GM12878 (cell line): ENCODE data around the gene PSME3IP1. TPM values are rescaled to one million over a fixed set of nuclear protein-coding genes. Genes with fewer than 3 reads are reported as not detected.
A peak's percentile ranks its signal among the peaks of the same experiment; 100 is the strongest.

Source experiments
- ATAC-seq: fragments of 200-7000 bp; cut with Tn5 transposase; 3 replicates; pipeline ENCODE4 v1.9.1; 2020; ENCODE audit warnings: mild to moderate bottlenecking, moderate library complexity
- BruUV-seq: library from RNA; stranded (reverse); fragments of 400-500 nt; replicated peaks from 2 replicates; lab custom pipeline; 2021; lab: Mats Ljungman, UMichigan
- CTCF ChIA-PET: fragments of 300-600 bp; sonication (Branson Sonifier 250); formaldehyde crosslinking; extraction: SDS; loops from one replicate; lab custom pipeline; 2021; ENCODE audit warnings: inconsistent platforms; lab: Yijun Ruan, JAX
- POLR2A ChIA-PET: fragments of 350-600 bp; formaldehyde crosslinking; extraction: SDS; loops from one replicate; lab custom pipeline; 2021; ENCODE audit warnings: inconsistent platforms; lab: Charles Lee
- RAD21 ChIA-PET: fragments of 300-600 bp; sonication (Branson Sonifier 250); formaldehyde crosslinking; loops from one replicate; lab custom pipeline; 2023; ENCODE audit warnings: antibody characterized with exemption; ENCODE audit not compliant: unreplicated experiment; lab: Charles Lee
- SMC1A ChIA-PET: fragments of 300-600 bp; sonication (Branson Sonifier 250); formaldehyde crosslinking; loops from one replicate; lab custom pipeline; 2023; ENCODE audit not compliant: unreplicated experiment, uncharacterized antibody; lab: Charles Lee
- DNase-seq: peaks from one replicate; pipeline ENCODE4 v3.0.0-alpha.2; 2011; ENCODE audit warnings: low read depth, low spot score
- FAIRE-seq: peaks from 3 replicates; lab custom pipeline; 2011; peaks lifted over from hg19 to GRCh38; lab: Jason Lieb, UNC
- H2AFZ ChIP-seq: 2 replicates; pipeline ENCODE4 v1.6.0; 2011; ENCODE audit warnings: low read depth, low read length, control low read depth; ENCODE audit not compliant: control insufficient read depth
- H3K27ac ChIP-seq: 2 replicates; pipeline ENCODE4 v1.5.1; 2011; ENCODE audit warnings: control low read depth; ENCODE audit not compliant: control insufficient read depth, insufficient read depth
- H3K27me3 ChIP-seq, 2 experiments: replicated peaks in 1 of 2; 2 replicates each; pipeline versions ENCODE4 v1.6.0 to v1.6.1; 2011; ENCODE audit warnings: low read length in 1 of 2; ENCODE audit not compliant: control insufficient read depth in 2 of 2, insufficient read depth in 2 of 2
- H3K36me3 ChIP-seq, 2 experiments: 2 replicates each; pipeline ENCODE4 v1.5.1; 2011; ENCODE audit warnings: low read length in 1 of 2; ENCODE audit not compliant: control insufficient read depth in 2 of 2, insufficient read depth in 2 of 2
- H3K4me1 ChIP-seq: 2 replicates; pipeline ENCODE4 v1.6.1; 2011; ENCODE audit warnings: mild to moderate bottlenecking, low read length, moderate library complexity, mixed read lengths; ENCODE audit not compliant: control insufficient read depth, insufficient read depth
- H3K4me2 ChIP-seq: 2 replicates; pipeline ENCODE4 v1.6.0; 2011; ENCODE audit warnings: control low read depth; ENCODE audit not compliant: control insufficient read depth, insufficient read depth
- H3K4me3 ChIP-seq: fragments of 200-600 bp; sonication (generic); 2 replicates; pipeline ENCODE4 v1.5.1; 2016
- H3K79me2 ChIP-seq: 2 replicates; pipeline ENCODE4 v1.6.0; 2011; ENCODE audit warnings: low read length; ENCODE audit not compliant: control insufficient read depth, insufficient read depth
- H3K9ac ChIP-seq: 2 replicates; pipeline ENCODE4 v1.8.0; 2011; ENCODE audit warnings: low read length, control low read depth, mixed read lengths; ENCODE audit not compliant: control insufficient read depth, insufficient read depth
- H3K9me3 ChIP-seq: replicated peaks from 3 replicates; pipeline ENCODE4 v1.5.1; 2011; ENCODE audit warnings: mild to moderate bottlenecking, low read length; ENCODE audit not compliant: control insufficient read depth, insufficient read depth
- H4K20me1 ChIP-seq: 2 replicates; pipeline ENCODE4 v1.6.0; 2011; ENCODE audit not compliant: control insufficient read depth, insufficient read depth
- RUNX3 ChIP-seq: IDR thresholded peaks from 2 replicates; pipeline ENCODE4 v1.6.1; 2012; ENCODE audit warnings: low read length, inconsistent platforms
- WGBS: methylation state at CpG from one replicate; pipeline ENCODE4 v1.1.6; 2016; ENCODE audit warnings: low lambda C conversion rate; ENCODE audit not compliant: insufficient replicate concordance, insufficient coverage; ENCODE audit errors: missing lambda C conversion rate; 5-methylcytosine and 5-hydroxymethylcytosine counted together
- in situ Hi-C: fragments of 300-500 bp; cut with MboI; formaldehyde crosslinking; loops from 9 replicates; pipeline ENCODE4 v1.14.3; 2018; ENCODE audit warnings: mixed read lengths
- intact Hi-C: fragments of 100-400 bp; cut with micrococcal nuclease; formaldehyde crosslinking; loops from one replicate; pipeline ENCODE4 v1.14.2; 2022; ENCODE audit not compliant: unreplicated experiment
- polyA plus RNA-seq, 11 experiments: library from polyadenylated mRNA; depleted of rRNA in 4 of 11; unstranded in 6 of 11; stranded (reverse) in 5 of 11; fragments of >200 nt; fragmentation: Nextera tagmentation in 4 of 11; fragmentation: Illumina TruSeq in 1 of 11; extraction: Ambion mirVana in 4 of 11; extraction: Trizol in 1 of 11; gene quantifications; 1 replicate in 1 of 11; 2 replicates in 10 of 11; pipeline versions ENCODE4 v1.2.1 to v1.2.3, GENCODE V29; 2011 to 2016; ENCODE audit warnings: inconsistent platforms in 2 of 11, missing spikeins in 2 of 11, low read depth in 1 of 11
- total RNA-seq, 4 experiments: library from RNA; depleted of rRNA in 3 of 4; stranded (reverse); fragments of >200 nt in 3 of 4; fragmentation: Illumina TruSeq in 1 of 4; extraction: Trizol in 1 of 4; gene quantifications; 2 replicates each; pipeline versions ENCODE4 v1.2.1 to v1.2.3, GENCODE V29; 2013 to 2021
- TF ChIP-seq, protein P1 (sequence below): fragments of 450-650 bp; IDR thresholded peaks from 2 replicates; pipeline ENCODE4 v1.6.1; 2018; ENCODE audit warnings: mild to moderate bottlenecking, low read depth, moderate library complexity; ENCODE audit not compliant: partially characterized antibody

PSME3IP1 gene
- total and polyA plus RNA-seq, 10 of the 15 experiments (the other 5 are each of a cell fraction or from before 2014, with no cell fraction given): 67.9 to 174 (median 111) TPM

DNA sequence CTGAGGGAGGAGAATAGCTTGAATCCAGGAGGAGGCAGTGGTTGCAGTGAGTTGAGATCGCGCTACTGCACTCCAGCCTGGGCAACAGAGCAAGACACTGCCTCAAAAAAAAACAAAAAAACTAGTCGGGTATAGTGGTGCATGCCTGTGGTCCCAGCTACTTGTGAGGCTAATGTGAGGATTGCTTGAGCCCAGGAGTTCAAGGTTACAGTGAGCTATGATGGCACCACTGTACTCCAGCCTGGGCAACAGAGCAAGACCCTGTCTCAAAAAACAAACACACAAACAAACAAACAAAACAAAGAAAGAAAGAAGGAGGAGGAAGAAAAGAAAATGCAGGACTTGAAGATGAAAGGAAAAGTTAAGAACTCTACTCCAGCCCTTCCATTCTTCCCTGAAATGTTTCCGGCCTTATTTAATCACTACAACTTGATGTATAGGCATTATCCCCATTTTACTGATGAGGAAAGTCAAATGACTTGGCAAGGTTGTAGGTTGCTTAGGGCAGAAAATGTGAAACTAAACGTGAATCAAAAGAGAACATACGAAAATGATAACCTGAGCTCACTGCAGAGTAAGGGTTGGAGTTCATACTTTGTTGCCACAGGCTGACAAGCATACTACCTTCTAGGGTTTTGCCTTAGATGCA lies 30.0 kb downstream of the PSME3IP1 start (continued):
- TF ChIP-seq RUNX3: no peak

DNA sequence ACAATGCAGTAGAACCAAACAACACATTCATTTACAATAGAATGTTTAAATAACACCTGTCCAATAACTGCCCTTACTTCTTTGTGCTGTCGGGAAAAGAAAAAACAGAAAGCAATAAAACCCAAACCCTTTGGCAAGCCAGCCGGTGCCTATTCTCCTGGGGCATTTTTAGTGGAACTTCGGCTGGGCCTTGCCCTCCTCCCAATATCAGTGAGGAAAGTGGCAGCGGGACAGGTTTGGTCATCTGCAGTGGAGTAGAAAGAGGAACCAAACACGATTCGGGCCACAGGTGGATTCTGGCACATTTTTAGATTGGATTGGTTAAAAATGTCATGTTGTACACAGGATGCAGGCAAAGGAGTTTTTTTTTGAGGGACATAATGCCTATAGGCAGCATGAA lies 32.0 kb downstream of the PSME3IP1 start:
- H4K20me1 ChIP-seq: no peaks in the 10 kb centered on the region
- no peaks in the 10 kb centered on the region for H3K79me2 ChIP-seq
- POLR2A ChIA-PET: no interaction called here
- no peaks in the 10 kb centered on the region for H3K27me3 ChIP-seq
- TSS peak; percentile 60 for BruUV-seq
- TF ChIP-seq, protein P1, sequence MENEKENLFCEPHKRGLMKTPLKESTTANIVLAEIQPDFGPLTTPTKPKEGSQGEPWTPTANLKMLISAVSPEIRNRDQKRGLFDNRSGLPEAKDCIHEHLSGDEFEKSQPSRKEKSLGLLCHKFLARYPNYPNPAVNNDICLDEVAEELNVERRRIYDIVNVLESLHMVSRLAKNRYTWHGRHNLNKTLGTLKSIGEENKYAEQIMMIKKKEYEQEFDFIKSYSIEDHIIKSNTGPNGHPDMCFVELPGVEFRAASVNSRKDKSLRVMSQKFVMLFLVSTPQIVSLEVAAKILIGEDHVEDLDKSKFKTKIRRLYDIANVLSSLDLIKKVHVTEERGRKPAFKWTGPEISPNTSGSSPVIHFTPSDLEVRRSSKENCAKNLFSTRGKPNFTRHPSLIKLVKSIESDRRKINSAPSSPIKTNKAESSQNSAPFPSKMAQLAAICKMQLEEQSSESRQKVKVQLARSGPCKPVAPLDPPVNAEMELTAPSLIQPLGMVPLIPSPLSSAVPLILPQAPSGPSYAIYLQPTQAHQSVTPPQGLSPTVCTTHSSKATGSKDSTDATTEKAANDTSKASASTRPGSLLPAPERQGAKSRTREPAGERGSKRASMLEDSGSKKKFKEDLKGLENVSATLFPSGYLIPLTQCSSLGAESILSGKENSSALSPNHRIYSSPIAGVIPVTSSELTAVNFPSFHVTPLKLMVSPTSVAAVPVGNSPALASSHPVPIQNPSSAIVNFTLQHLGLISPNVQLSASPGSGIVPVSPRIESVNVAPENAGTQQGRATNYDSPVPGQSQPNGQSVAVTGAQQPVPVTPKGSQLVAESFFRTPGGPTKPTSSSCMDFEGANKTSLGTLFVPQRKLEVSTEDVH: no peak
- H3K9ac ChIP-seq: no peak overlapping the region
- no peak for FAIRE-seq
- intact Hi-C loops: no loop called here
- no peak overlapping the region for H3K4me2 ChIP-seq
- SMC1A ChIA-PET: interaction anchor here (1.1 kb wide), 1 partner anchor 13 kb away, joined by 3 read pairs; no protein-coding TSS in a partner anchor
- H3K4me1 ChIP-seq: no peaks in the 10 kb centered on the region
- peaks cover 15 to 34% of the 10 kb centered on the region in 2 experiments for H3K36me3 ChIP-seq
- no peak overlapping the region for H2AFZ ChIP-seq
- no peak overlapping the region for H3K27ac ChIP-seq
- CTCF ChIA-PET: no interaction called here
- ATAC-seq: no peak
- H3K4me3 ChIP-seq: no peak overlapping the region
- H3K9me3 ChIP-seq: no peaks in the 10 kb centered on the region
- RAD21 ChIA-PET: no interaction called here
- in situ Hi-C loops: no loop called here
- DNase-seq: no peak
- 97% methylated on average over 6 of the region's 6 CpGs for WGBS
